HL-60/S4 (cell line): ENCODE measurements around the gene REG3A.

Experiments used
- in situ Hi-C: fragments of 300-500 bp; cut with MboI; formaldehyde crosslinking; loops from 2 replicates; pipeline ENCODE4 v1.14.3; 2022; ENCODE audit warnings: low sequenced_read_pairs

The REG3A gene

GRCh38 chr2:79122676-79123075 is 36.9 kb downstream of the REG3A start:
- in situ Hi-C loops, result no loop called here

- in situ Hi-C loops, result no loop called here
Observed at GRCh38 chr2:79120194-79120713, 39.3 kb downstream of the REG3A start, which contains the start of gene REG1A. Gene REG1A, plus strand, starts transcription at chr2:79120488. Its CDS starts 374 bp downstream, at chr2:79120862.

GRCh38 chr2:79116997-79117928 is 42.3 kb downstream of the REG3A start:
- in situ Hi-C loops, result no loop called here

GRCh38 chr2:79114797-79115494 is 44.6 kb downstream of the REG3A start:
- in situ Hi-C loops, result no loop called here

- in situ Hi-C loops, result no loop called here
Observed at GRCh38 chr2:79112269-79112668, 47.3 kb downstream of the REG3A start.
